ENCODE measurements around the gene RNH1. TPM values are rescaled to one million over a fixed set of nuclear protein-coding genes. Genes with fewer than 3 reads are reported as not detected.

RNH1 gene
- total and polyA plus RNA-seq, 2 experiments from 2014 or later: 105 to 199 TPM

GRCh38 chr11:452203-452744 lies 54.8 kb downstream of the RNH1 start:
- H3K27ac ChIP-seq: no peak overlapping the region
- peaks cover 6% of the 10 kb centered on the region for H4K20me1 ChIP-seq (ENCODE audit: insufficient read depth, poor library complexity, severe bottlenecking)
- WGBS (ENCODE audit: low lambda C conversion rate, missing lambda C conversion rate): 91% methylated on average over 12 of the region's 12 CpGs
- H3K4me2 ChIP-seq: peak overlapping the region; percentile 87
- H3K4me3 ChIP-seq: no peak overlapping the region
- H3K4me1 ChIP-seq (ENCODE audit: insufficient read depth): peaks cover 27% of the 10 kb centered on the region
- H3K36me3 ChIP-seq (replicated peaks; ENCODE audit: insufficient read depth, low read depth): no peaks in the 10 kb centered on the region
- no peak for DNase-seq (ENCODE audit: low spot score)
- H3K79me2 ChIP-seq: peaks cover 68% of the 10 kb centered on the region
- H3K9me2 ChIP-seq (replicated peaks; ENCODE audit: insufficient read depth): no peaks in the 10 kb centered on the region
- TF ChIP-seq EZH2 (IDR thresholded peaks at IDR 0.05; ENCODE audit: borderline replicate concordance) (no peak), CTCF (IDR thresholded peaks at IDR 0.05; ENCODE audit: poor library complexity) (no peak), EZH2phosphoT487 (IDR thresholded peaks at IDR 0.05; ENCODE audit: low read depth, severe bottlenecking, unreplicated experiment) (no peak)
- no peaks in the 10 kb centered on the region for H3K27me3 ChIP-seq
- no peak overlapping the region for H2AFZ ChIP-seq
- H3K9me3 ChIP-seq (ENCODE audit: low read depth): no peaks in the 10 kb centered on the region

GRCh38 chr11:451738-452137 lies 55.3 kb downstream of the RNH1 start:
- Histone ChIP-seq H3K4me2 (peak overlapping the region; percentile 87), H4K20me1 (ENCODE audit: insufficient read depth, poor library complexity, severe bottlenecking) (peaks cover 6% of the 10 kb centered on the region), H3K9me2 (replicated peaks; ENCODE audit: insufficient read depth) (no peaks in the 10 kb centered on the region), H3K9me3 (ENCODE audit: low read depth) (no peaks in the 10 kb centered on the region), H3K4me1 (ENCODE audit: insufficient read depth) (peaks cover 27% of the 10 kb centered on the region), H3K27me3 (no peaks in the 10 kb centered on the region), H2AFZ (no peak overlapping the region), H3K27ac (no peak overlapping the region), H3K36me3 (replicated peaks; ENCODE audit: insufficient read depth, low read depth) (no peaks in the 10 kb centered on the region), H3K4me3 (no peak overlapping the region), H3K79me2 (peaks cover 65% of the 10 kb centered on the region)
- TF ChIP-seq CTCF (IDR thresholded peaks at IDR 0.05; ENCODE audit: poor library complexity) (no peak), EZH2phosphoT487 (IDR thresholded peaks at IDR 0.05; ENCODE audit: low read depth, severe bottlenecking, unreplicated experiment) (no peak), EZH2 (IDR thresholded peaks at IDR 0.05; ENCODE audit: borderline replicate concordance) (no peak)
- WGBS (ENCODE audit: low lambda C conversion rate, missing lambda C conversion rate): 93% methylated on average over 14 of the region's 14 CpGs
- no peak for DNase-seq (ENCODE audit: low spot score)

DNA sequence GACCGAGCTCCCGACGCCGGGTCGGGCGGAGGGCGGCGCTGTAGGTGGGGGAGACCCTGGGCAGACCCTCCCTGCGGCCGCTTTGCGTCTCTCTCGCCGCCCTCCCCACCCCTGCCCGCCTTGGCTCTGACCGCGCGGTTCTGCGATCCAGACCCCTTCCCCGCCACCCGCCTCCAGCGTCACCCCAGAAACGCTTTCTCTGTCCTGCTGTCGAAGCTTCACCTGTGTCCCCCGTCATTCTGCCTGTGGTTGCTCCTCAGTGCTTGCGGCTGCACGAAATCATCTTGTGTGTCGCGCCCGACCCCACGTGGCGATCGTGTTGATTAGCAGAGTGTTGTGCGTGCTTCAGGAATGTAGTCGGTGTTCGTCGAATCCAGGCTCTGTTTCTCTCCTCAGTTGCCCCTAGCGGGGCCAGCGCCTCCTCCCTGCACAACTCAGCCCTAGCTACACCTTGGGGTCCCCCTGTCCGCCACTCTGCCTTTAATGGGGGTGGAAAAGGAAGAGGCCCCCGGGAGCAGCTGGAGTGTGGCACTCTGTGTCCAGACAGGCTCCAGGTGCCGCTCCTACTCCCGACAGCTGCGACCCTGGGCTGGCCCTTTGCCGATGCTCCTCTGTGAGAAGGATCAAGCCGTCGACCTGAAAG lies 56.1 kb downstream of the RNH1 start:
- Histone ChIP-seq H3K9me3 (ENCODE audit: low read depth) (no peaks in the 10 kb centered on the region), H3K4me3 (peak overlapping the region; percentile 93), H3K27ac (peak overlapping the region; percentile 78), H3K36me3 (replicated peaks; ENCODE audit: insufficient read depth, low read depth) (no peaks in the 10 kb centered on the region), H3K79me2 (peaks cover 60% of the 10 kb centered on the region), H3K27me3 (no peaks in the 10 kb centered on the region), H4K20me1 (ENCODE audit: insufficient read depth, poor library complexity, severe bottlenecking) (peaks cover 6% of the 10 kb centered on the region), H3K9me2 (replicated peaks; ENCODE audit: insufficient read depth) (no peaks in the 10 kb centered on the region), H3K4me1 (ENCODE audit: insufficient read depth) (peaks cover 27% of the 10 kb centered on the region), H2AFZ (peak overlapping the region; percentile 67), H3K4me2 (peak overlapping the region; percentile 87)
- DNase-seq (ENCODE audit: low spot score): peak; percentile 86
- WGBS (ENCODE audit: low lambda C conversion rate, missing lambda C conversion rate): 10% methylated on average over 23 of the region's 46 CpGs
- TF ChIP-seq CTCF (IDR thresholded peaks at IDR 0.05; ENCODE audit: poor library complexity): peak; percentile 49
- TF ChIP-seq EZH2 (IDR thresholded peaks at IDR 0.05; ENCODE audit: borderline replicate concordance): no peak
